HEK293 (cell line): ENCODE measurements around the gene DIP2B.

ENCODE experiments used
- CTCF ChIA-PET: fragments of 350-600 bp; formaldehyde crosslinking; extraction: SDS; loops from one replicate; lab custom pipeline; 2021; ENCODE audit warnings: antibody characterized with exemption; lab: Yijun Ruan, JAX
- POLR2A ChIA-PET: fragments of 300-600 bp; formaldehyde crosslinking; extraction: SDS; loops from one replicate; lab custom pipeline; 2020; ENCODE audit warnings: antibody characterized with exemption, inconsistent platforms; lab: Yijun Ruan, JAX
- H3K27ac ChIP-seq: fragments of 200-500 bp; sonication (Bioruptor generic); 2 replicates; pipeline ENCODE4 v1.5.1; 2014; ENCODE audit warnings: low read depth, low read length, control low read depth, inconsistent platforms; ENCODE audit errors: extremely low read depth
- H3K36me3 ChIP-seq, 2 experiments: fragments of 200-500 bp in 1 of 2; sonication (Bioruptor generic) in 1 of 2; 1 replicate in 1 of 2; 2 replicates in 1 of 2; pipeline ENCODE4 v1.5.1; 2014 to 2017; ENCODE audit warnings: inconsistent platforms in 2 of 2, low read length in 2 of 2; ENCODE audit not compliant: control insufficient read depth in 2 of 2, insufficient read depth in 1 of 2
- H3K4me1 ChIP-seq: fragments of 200-500 bp; sonication (Bioruptor generic); 2 replicates; pipeline ENCODE4 v1.5.1; 2014; ENCODE audit warnings: mild to moderate bottlenecking, low read length, inconsistent platforms; ENCODE audit not compliant: control insufficient read depth, insufficient read depth
- H3K4me3 ChIP-seq: 2 replicates; pipeline ENCODE4 v1.5.1; 2011; ENCODE audit warnings: low read depth, mild to moderate bottlenecking, control low read depth, low read length, moderate library complexity
- H3K9me3 ChIP-seq: fragments of 200-500 bp; sonication (Bioruptor generic); 2 replicates; pipeline ENCODE4 v1.5.1; 2014; ENCODE audit warnings: low read depth, low read length, inconsistent platforms; ENCODE audit not compliant: control insufficient read depth, insufficient read depth
- FEZF1 ChIP-seq: fragments of 450-650 bp; formaldehyde crosslinking; IDR thresholded peaks from 2 replicates; pipeline ENCODE4 v1.5.1; 2016; ENCODE audit warnings: missing biosample characterization, missing genetic modification characterization
- KLF9 ChIP-seq: fragments of 450-650 bp; formaldehyde crosslinking; IDR thresholded peaks from 2 replicates; pipeline ENCODE4 v1.5.1; 2016; ENCODE audit warnings: missing biosample characterization, missing genetic modification characterization, low read depth
- REPIN1 ChIP-seq: fragments of 450-650 bp; formaldehyde crosslinking; IDR thresholded peaks from 2 replicates; pipeline ENCODE4 v1.5.1; 2017; ENCODE audit warnings: missing biosample characterization, missing genetic modification characterization, low read depth
- SCRT2 ChIP-seq: fragments of 450-650 bp; formaldehyde crosslinking; IDR thresholded peaks from 2 replicates; pipeline ENCODE4 v1.5.1; 2016; ENCODE audit warnings: missing biosample characterization, missing genetic modification characterization
- YY1 ChIP-seq: fragments of 450-650 bp; formaldehyde crosslinking; IDR thresholded peaks from 2 replicates; pipeline ENCODE4 v1.5.1; 2018; ENCODE audit warnings: missing biosample characterization, missing genetic modification characterization
- ZBTB17 ChIP-seq: fragments of 450-650 bp; formaldehyde crosslinking; IDR thresholded peaks from 2 replicates; pipeline ENCODE4 v1.5.1; 2016; ENCODE audit warnings: missing biosample characterization, missing genetic modification characterization
- ZBTB6 ChIP-seq: fragments of 450-650 bp; formaldehyde crosslinking; IDR thresholded peaks from 2 replicates; pipeline ENCODE4 v1.5.1; 2017; ENCODE audit warnings: missing biosample characterization, missing genetic modification characterization
- ZBTB7A ChIP-seq: fragments of 450-650 bp; formaldehyde crosslinking; IDR thresholded peaks from 2 replicates; pipeline ENCODE4 v1.5.1; 2016; ENCODE audit warnings: low read depth, missing biosample characterization, missing genetic modification characterization
- ZFP41 ChIP-seq: fragments of 450-650 bp; formaldehyde crosslinking; IDR thresholded peaks from 2 replicates; pipeline ENCODE4 v1.5.1; 2016; ENCODE audit warnings: missing biosample characterization, missing genetic modification characterization, borderline replicate concordance
- ZNF138 ChIP-seq: fragments of 450-650 bp; formaldehyde crosslinking; IDR thresholded peaks from 2 replicates; pipeline ENCODE4 v1.5.1; 2016; ENCODE audit warnings: missing biosample characterization, missing genetic modification characterization, borderline replicate concordance
- ZNF157 ChIP-seq: fragments of 450-650 bp; formaldehyde crosslinking; IDR thresholded peaks from 2 replicates; pipeline ENCODE4 v1.5.1; 2016; ENCODE audit warnings: missing biosample characterization, missing genetic modification characterization
- ZNF211 ChIP-seq: fragments of 450-650 bp; formaldehyde crosslinking; IDR thresholded peaks from 2 replicates; pipeline ENCODE4 v1.5.1; 2016; ENCODE audit warnings: low read depth, missing biosample characterization, missing genetic modification characterization
- ZNF24 ChIP-seq: fragments of 450-650 bp; formaldehyde crosslinking; IDR thresholded peaks from 2 replicates; pipeline ENCODE4 v1.5.1; 2016; ENCODE audit warnings: missing biosample characterization, missing genetic modification characterization
- ZNF292 ChIP-seq: fragments of 450-650 bp; formaldehyde crosslinking; IDR thresholded peaks from 2 replicates; pipeline ENCODE4 v1.5.1; 2016; ENCODE audit warnings: low read depth, missing biosample characterization, missing genetic modification characterization, borderline replicate concordance
- ZNF311 ChIP-seq: fragments of 450-650 bp; formaldehyde crosslinking; IDR thresholded peaks from 2 replicates; pipeline ENCODE4 v1.5.1; 2017; ENCODE audit warnings: missing biosample characterization, missing genetic modification characterization, borderline replicate concordance
- ZNF354C ChIP-seq: fragments of 450-650 bp; formaldehyde crosslinking; IDR thresholded peaks from 2 replicates; pipeline ENCODE4 v1.5.1; 2016; ENCODE audit warnings: missing biosample characterization, missing genetic modification characterization, low read depth, borderline replicate concordance
- ZNF398 ChIP-seq: fragments of 450-650 bp; formaldehyde crosslinking; IDR thresholded peaks from 2 replicates; pipeline ENCODE4 v1.5.1; 2017; ENCODE audit warnings: missing biosample characterization, missing genetic modification characterization
- ZNF529 ChIP-seq: fragments of 450-650 bp; formaldehyde crosslinking; IDR thresholded peaks from 2 replicates; pipeline ENCODE4 v1.5.1; 2017; ENCODE audit warnings: missing genetic modification characterization, missing biosample characterization; ENCODE audit not compliant: insufficient replicate concordance
- ZNF623 ChIP-seq: fragments of 450-650 bp; formaldehyde crosslinking; IDR thresholded peaks from 2 replicates; pipeline ENCODE4 v1.5.1; 2016; ENCODE audit warnings: missing biosample characterization, missing genetic modification characterization
- ZNF626 ChIP-seq: fragments of 450-650 bp; sonication (Bioruptor Pico); formaldehyde crosslinking; IDR thresholded peaks from 2 replicates; pipeline ENCODE4 v1.5.1; 2018; ENCODE audit warnings: missing biosample characterization, missing genetic modification characterization, inconsistent platforms
- ZSCAN30 ChIP-seq: fragments of 450-650 bp; IDR thresholded peaks from 2 replicates; pipeline ENCODE4 v1.5.1; 2018; ENCODE audit warnings: missing biosample characterization, mild to moderate bottlenecking, missing genetic modification characterization, moderate library complexity
- TF ChIP-seq, protein P1 (sequence below): fragments of 450-650 bp; formaldehyde crosslinking; IDR thresholded peaks from 2 replicates; pipeline ENCODE4 v1.5.1; 2016; ENCODE audit warnings: missing biosample characterization, missing genetic modification characterization
- TF ChIP-seq, protein P2 (sequence below): fragments of 450-650 bp; formaldehyde crosslinking; IDR thresholded peaks from 2 replicates; pipeline ENCODE4 v1.5.1; 2016; ENCODE audit warnings: missing biosample characterization, missing genetic modification characterization
- TF ChIP-seq, protein P3 (sequence below): fragments of 450-650 bp; formaldehyde crosslinking; IDR thresholded peaks from 2 replicates; pipeline ENCODE4 v1.5.1; 2016; ENCODE audit warnings: missing biosample characterization, missing genetic modification characterization, low read depth
- TF ChIP-seq, protein P4 (sequence below): fragments of 450-650 bp; formaldehyde crosslinking; IDR thresholded peaks from 2 replicates; pipeline ENCODE4 v1.5.1; 2016; ENCODE audit warnings: missing biosample characterization, missing genetic modification characterization

The DIP2B gene

GRCh38 chr12:50696931-50697330, 192.1 kb downstream of the DIP2B start:
- H3K4me1 ChIP-seq: peaks cover 5% of the 10 kb centered on the region; the same call in 1 of the 2 replicates
- CTCF ChIA-PET: interaction anchor here (0.6 kb wide), 1 partner anchor 59 kb away, joined by 5 read pairs; no protein-coding TSS in a partner anchor
- H3K27ac ChIP-seq: no peak overlapping the region
- POLR2A ChIA-PET: no interaction called here
- H3K9me3 ChIP-seq: no peaks in the 10 kb centered on the region
- H3K36me3 ChIP-seq: peaks cover 17 to 66% of the 10 kb centered on the region in 2 experiments; a peak in 2 of 3 replicates
- no peak overlapping the region for H3K4me3 ChIP-seq
- TF ChIP-seq REPIN1 (tag by site-specific recombination) (no peak), ZNF398 (no peak), SCRT2 (tag by site-specific recombination) (no peak), FEZF1 (tag by site-specific recombination) (no peak), ZBTB17 (tag by site-specific recombination) (no peak), ZNF292 (tag by site-specific recombination) (no peak), ZNF623 (tag by site-specific recombination) (no peak), ZSCAN30 (tag by site-specific recombination) (no peak), KLF9 (no peak), ZNF24 (tag by site-specific recombination) (no peak), ZNF157 (tag by site-specific recombination) (no peak), ZBTB6 (tag by site-specific recombination) (no peak), ZFP41 (tag by site-specific recombination) (no peak), ZNF529 (no peak), ZNF138 (tag by site-specific recombination) (no peak)
- TF ChIP-seq, protein P1, sequence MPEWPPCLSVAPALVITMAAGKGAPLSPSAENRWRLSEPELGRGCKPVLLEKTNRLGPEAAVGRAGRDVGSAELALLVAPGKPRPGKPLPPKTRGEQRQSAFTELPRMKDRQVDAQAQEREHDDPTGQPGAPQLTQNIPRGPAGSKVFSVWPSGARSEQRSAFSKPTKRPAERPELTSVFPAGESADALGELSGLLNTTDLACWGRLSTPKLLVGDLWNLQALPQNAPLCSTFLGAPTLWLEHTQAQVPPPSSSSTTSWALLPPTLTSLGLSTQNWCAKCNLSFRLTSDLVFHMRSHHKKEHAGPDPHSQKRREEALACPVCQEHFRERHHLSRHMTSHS: no peak
- TF ChIP-seq, protein P2, sequence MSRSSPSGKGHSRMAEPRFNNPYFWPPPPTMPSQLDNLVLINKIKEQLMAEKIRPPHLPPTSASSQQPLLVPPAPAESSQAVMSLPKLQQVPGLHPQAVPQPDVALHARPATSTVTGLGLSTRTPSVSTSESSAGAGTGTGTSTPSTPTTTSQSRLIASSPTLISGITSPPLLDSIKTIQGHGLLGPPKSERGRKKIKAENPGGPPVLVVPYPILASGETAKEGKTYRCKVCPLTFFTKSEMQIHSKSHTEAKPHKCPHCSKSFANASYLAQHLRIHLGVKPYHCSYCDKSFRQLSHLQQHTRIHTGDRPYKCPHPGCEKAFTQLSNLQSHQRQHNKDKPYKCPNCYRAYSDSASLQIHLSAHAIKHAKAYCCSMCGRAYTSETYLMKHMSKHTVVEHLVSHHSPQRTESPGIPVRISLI (tag by site-specific recombination): no peak

DNA sequence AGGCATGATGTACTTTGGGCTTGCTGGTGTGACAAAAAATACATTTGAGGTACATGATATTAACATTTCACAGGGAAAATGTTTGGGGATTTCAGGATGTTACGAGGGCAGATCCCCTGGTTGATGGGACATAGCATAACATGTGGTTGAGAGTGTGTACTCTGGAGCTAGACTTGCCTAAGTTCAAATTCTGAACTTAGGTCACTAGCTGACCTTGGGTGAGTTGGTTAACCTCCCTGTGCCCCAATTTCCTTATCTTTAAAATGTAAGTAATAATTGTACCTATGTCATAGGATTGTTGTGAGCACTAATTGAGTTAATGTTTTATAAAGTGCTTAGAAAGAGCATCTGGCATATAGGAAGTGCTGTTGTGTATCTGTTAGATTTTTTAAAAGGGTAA, 194.4 kb downstream of the DIP2B start:
- POLR2A ChIA-PET: no interaction called here
- Histone ChIP-seq H3K4me3 (no peak overlapping the region), H3K27ac (no peak overlapping the region), H3K36me3 (peaks cover 14 to 55% of the 10 kb centered on the region in 2 experiments), H3K9me3 (no peaks in the 10 kb centered on the region), H3K4me1 (peaks cover 5% of the 10 kb centered on the region; the same call in 1 of the 2 replicates)
- CTCF ChIA-PET: interaction anchor here (0.6 to 1.3 kb wide), 3 partner anchors 126 to 195 kb away, joined by 3 to 4 read pairs (median 3); no protein-coding TSS in a partner anchor
- TF ChIP-seq ZNF354C (tag by site-specific recombination) (no peak), ZNF626 (tag by site-specific recombination) (no peak), ZBTB7A (tag by site-specific recombination) (no peak), ZNF311 (tag by site-specific recombination) (no peak), YY1 (tag by site-specific recombination) (no peak), ZNF211 (no peak), ZNF398 (no peak)
- TF ChIP-seq, protein P3, sequence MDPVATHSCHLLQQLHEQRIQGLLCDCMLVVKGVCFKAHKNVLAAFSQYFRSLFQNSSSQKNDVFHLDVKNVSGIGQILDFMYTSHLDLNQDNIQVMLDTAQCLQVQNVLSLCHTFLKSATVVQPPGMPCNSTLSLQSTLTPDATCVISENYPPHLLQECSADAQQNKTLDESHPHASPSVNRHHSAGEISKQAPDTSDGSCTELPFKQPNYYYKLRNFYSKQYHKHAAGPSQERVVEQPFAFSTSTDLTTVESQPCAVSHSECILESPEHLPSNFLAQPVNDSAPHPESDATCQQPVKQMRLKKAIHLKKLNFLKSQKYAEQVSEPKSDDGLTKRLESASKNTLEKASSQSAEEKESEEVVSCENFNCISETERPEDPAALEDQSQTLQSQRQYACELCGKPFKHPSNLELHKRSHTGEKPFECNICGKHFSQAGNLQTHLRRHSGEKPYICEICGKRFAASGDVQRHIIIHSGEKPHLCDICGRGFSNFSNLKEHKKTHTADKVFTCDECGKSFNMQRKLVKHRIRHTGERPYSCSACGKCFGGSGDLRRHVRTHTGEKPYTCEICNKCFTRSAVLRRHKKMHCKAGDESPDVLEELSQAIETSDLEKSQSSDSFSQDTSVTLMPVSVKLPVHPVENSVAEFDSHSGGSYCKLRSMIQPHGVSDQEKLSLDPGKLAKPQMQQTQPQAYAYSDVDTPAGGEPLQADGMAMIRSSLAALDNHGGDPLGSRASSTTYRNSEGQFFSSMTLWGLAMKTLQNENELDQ (tag by site-specific recombination): no peak
- TF ChIP-seq, protein P4, sequence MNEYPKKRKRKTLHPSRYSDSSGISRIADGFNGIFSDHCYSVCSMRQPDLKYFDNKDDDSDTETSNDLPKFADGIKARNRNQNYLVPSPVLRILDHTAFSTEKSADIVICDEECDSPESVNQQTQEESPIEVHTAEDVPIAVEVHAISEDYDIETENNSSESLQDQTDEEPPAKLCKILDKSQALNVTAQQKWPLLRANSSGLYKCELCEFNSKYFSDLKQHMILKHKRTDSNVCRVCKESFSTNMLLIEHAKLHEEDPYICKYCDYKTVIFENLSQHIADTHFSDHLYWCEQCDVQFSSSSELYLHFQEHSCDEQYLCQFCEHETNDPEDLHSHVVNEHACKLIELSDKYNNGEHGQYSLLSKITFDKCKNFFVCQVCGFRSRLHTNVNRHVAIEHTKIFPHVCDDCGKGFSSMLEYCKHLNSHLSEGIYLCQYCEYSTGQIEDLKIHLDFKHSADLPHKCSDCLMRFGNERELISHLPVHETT (tag by site-specific recombination): no peak
